Measurements from ENCODE around the gene AFG3L2.

- TF ChIP-seq KDM5B (IDR thresholded peaks at IDR 0.05; ENCODE audit: insufficient replicate concordance, low read depth, low read length) (no peak), JUND (IDR thresholded peaks at IDR 0.05; ENCODE audit: borderline replicate concordance, low read depth, low read length) (no peak), JUND (tag; IDR thresholded peaks at IDR 0.05; ENCODE audit: borderline replicate concordance, low read depth, low read length) (no peak), PREB (CRISPR knock-in tag; IDR thresholded peaks at IDR 0.05) (no peak), TAF1 (IDR thresholded peaks at IDR 0.05; ENCODE audit: control insufficient read depth, extremely low read depth, insufficient read depth, low read length, severe bottlenecking) (no peak), POLR2A (conservative IDR thresholded peaks at IDR 0.05) (peak; percentile 42; the same call in 1 of the 2 replicates), SNRNP70 (optimal IDR thresholded peaks at IDR 0.05; ENCODE audit: low read depth, low read length) (no peak), ZNF444 (CRISPR knock-in tag; IDR thresholded peaks at IDR 0.05) (no peak), CREB1 (IDR thresholded peaks at IDR 0.05) (no peak), CREB1 (CRISPR knock-in tag; IDR thresholded peaks at IDR 0.05) (no peak), TCF7 (IDR thresholded peaks at IDR 0.05; ENCODE audit: borderline replicate concordance) (no peak), SMC3 (conservative IDR thresholded peaks at IDR 0.05; ENCODE audit: insufficient read depth, low read depth, low read length) (no peak), PRDM10 (IDR thresholded peaks at IDR 0.05; ENCODE audit: partially characterized antibody) (no peak), CCNT2 (IDR thresholded peaks at IDR 0.05; ENCODE audit: borderline replicate concordance, extremely low read depth, insufficient read length, low read depth, low read length) (no peak), THRA (IDR thresholded peaks at IDR 0.05) (no peak), ZNF592 (IDR thresholded peaks at IDR 0.05) (no peak)
Measured at GRCh38 chr18:12326711-12327460, 50.1 kb downstream of the AFG3L2 start.
